ENCODE measurements around the gene STON2.

DNA sequence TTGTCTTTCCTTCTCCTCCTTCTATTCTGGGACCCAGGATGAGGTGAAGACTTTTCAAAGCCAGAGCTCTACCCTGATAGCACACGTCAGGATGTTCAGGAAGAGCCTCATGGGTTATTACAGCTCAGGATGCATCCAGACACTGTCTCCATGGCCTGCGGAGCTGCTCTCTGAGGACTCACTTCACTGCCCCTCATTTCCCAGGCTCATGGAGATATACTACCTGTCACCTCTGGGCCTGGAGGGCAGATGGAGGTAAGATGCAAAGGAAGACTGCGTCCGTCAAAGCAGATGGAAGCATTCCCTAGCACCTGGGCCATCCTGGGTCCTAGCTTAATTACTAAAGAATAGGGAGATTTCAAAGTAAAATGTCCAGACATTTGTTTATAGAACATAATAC lies 32.6 kb downstream of the STON2 start:
- TF ChIP-seq REST (IDR thresholded peaks at IDR 0.05; ENCODE audit: insufficient read depth in 1 of 2, low read depth in 2 of 2, low read length in 1 of 2) (no peak), SIN3A (IDR thresholded peaks at IDR 0.05; ENCODE audit: borderline replicate concordance, insufficient read depth, low read depth, low read length) (no peak), POLR2AphosphoS5 (IDR thresholded peaks at IDR 0.05; ENCODE audit: low read depth, low read length) (no peak)
- TF ChIP-seq, protein P1, sequence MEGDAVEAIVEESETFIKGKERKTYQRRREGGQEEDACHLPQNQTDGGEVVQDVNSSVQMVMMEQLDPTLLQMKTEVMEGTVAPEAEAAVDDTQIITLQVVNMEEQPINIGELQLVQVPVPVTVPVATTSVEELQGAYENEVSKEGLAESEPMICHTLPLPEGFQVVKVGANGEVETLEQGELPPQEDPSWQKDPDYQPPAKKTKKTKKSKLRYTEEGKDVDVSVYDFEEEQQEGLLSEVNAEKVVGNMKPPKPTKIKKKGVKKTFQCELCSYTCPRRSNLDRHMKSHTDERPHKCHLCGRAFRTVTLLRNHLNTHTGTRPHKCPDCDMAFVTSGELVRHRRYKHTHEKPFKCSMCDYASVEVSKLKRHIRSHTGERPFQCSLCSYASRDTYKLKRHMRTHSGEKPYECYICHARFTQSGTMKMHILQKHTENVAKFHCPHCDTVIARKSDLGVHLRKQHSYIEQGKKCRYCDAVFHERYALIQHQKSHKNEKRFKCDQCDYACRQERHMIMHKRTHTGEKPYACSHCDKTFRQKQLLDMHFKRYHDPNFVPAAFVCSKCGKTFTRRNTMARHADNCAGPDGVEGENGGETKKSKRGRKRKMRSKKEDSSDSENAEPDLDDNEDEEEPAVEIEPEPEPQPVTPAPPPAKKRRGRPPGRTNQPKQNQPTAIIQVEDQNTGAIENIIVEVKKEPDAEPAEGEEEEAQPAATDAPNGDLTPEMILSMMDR (IDR thresholded peaks at IDR 0.05) = no peak
